ENCODE measurements around the gene ALDH7A1. TPM values are rescaled to one million over a fixed set of nuclear protein-coding genes. Genes with fewer than 3 reads are reported as not detected.
"Not testable (repeated sequence)": the region's sequence is repeated elsewhere in the genome, so short reads cannot be mapped to it uniquely, and the experiment has no call there.

ALDH7A1 gene
- total RNA-seq, 1 experiment from 2014 or later, result 176 TPM

DNA sequence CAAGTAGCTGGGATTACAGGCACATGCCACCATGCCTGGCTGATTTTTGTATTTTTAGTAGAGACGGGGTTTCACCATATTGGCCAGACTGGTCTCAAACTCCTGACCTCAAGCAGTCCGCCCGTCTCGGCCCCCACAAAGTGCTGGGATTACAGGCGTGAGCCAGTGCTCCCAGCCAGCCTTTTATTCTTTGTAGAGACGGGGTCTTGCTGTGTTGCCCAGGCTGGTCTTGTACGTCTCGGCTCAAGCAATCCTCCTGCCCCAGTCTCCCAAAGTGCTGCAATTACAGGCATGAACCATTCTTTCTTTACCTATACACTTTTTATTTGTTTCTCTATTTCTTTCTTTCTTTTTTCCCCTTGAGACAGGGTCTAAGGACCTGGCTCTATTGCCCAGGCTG is 22.6 kb upstream of the ALDH7A1 start:
- ATAC-seq; DNase-seq (ENCODE audit: low spot score); CTCF ChIA-PET; H3K9me3 Mint-ChIP-seq; H3K4me1 Mint-ChIP-seq; H3K27me3 Mint-ChIP-seq (ENCODE audit: low read depth); H3K27ac Mint-ChIP-seq; H3K4me3 Mint-ChIP-seq; POLR2A ChIA-PET: not testable (repeated sequence)
- H3K36me3 Mint-ChIP-seq, result peaks cover 52% of the 10 kb centered on the region
- TF ChIP-seq ZNF121 (CRISPR knock-in tag; IDR thresholded peaks at IDR 0.05), result 0 out of 2 replicates have a peak, but pooled peaks have one; percentile 28

GRCh38 chr5:126615286-126615685 is 20.3 kb upstream of the ALDH7A1 start:
- no peak for TF ChIP-seq TEAD4 (CRISPR knock-in tag; IDR thresholded peaks at IDR 0.05)
- no peak for TF ChIP-seq ATF1 (CRISPR knock-in tag; IDR thresholded peaks at IDR 0.05)
- TF ChIP-seq MYBL2 (CRISPR knock-in tag; IDR thresholded peaks at IDR 0.05), result no peak
- TF ChIP-seq GTF2I (CRISPR knock-in tag; conservative IDR thresholded peaks at IDR 0.05), result no peak
- TF ChIP-seq SOX15 (CRISPR knock-in tag; IDR thresholded peaks at IDR 0.05), result no peak
- TF ChIP-seq CDX4 (CRISPR knock-in tag; IDR thresholded peaks at IDR 0.05; ENCODE audit: borderline replicate concordance), result no peak
- TF ChIP-seq ZNF396 (CRISPR knock-in tag; IDR thresholded peaks at IDR 0.05; ENCODE audit: borderline replicate concordance), result no peak
- no peak for TF ChIP-seq AR (CRISPR knock-in tag; IDR thresholded peaks at IDR 0.05)
- TF ChIP-seq, protein P1, sequence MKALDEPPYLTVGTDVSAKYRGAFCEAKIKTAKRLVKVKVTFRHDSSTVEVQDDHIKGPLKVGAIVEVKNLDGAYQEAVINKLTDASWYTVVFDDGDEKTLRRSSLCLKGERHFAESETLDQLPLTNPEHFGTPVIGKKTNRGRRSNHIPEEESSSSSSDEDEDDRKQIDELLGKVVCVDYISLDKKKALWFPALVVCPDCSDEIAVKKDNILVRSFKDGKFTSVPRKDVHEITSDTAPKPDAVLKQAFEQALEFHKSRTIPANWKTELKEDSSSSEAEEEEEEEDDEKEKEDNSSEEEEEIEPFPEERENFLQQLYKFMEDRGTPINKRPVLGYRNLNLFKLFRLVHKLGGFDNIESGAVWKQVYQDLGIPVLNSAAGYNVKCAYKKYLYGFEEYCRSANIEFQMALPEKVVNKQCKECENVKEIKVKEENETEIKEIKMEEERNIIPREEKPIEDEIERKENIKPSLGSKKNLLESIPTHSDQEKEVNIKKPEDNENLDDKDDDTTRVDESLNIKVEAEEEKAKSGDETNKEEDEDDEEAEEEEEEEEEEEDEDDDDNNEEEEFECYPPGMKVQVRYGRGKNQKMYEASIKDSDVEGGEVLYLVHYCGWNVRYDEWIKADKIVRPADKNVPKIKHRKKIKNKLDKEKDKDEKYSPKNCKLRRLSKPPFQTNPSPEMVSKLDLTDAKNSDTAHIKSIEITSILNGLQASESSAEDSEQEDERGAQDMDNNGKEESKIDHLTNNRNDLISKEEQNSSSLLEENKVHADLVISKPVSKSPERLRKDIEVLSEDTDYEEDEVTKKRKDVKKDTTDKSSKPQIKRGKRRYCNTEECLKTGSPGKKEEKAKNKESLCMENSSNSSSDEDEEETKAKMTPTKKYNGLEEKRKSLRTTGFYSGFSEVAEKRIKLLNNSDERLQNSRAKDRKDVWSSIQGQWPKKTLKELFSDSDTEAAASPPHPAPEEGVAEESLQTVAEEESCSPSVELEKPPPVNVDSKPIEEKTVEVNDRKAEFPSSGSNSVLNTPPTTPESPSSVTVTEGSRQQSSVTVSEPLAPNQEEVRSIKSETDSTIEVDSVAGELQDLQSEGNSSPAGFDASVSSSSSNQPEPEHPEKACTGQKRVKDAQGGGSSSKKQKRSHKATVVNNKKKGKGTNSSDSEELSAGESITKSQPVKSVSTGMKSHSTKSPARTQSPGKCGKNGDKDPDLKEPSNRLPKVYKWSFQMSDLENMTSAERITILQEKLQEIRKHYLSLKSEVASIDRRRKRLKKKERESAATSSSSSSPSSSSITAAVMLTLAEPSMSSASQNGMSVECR (CRISPR knock-in tag; IDR thresholded peaks at IDR 0.05; ENCODE audit: borderline replicate concordance), result no peak
- TF ChIP-seq RORB (CRISPR knock-in tag; IDR thresholded peaks at IDR 0.05), result no peak
- no peak overlapping the region for H3K4me3 Mint-ChIP-seq
- ChIA-PET POLR2A (interaction anchor here (0.6 kb wide), 2 partner anchors 162 to 299 kb away, joined by 3 to 4 read pairs; no protein-coding TSS in a partner anchor), CTCF (interaction anchor here (1.3 kb wide), 1 partner anchor 15 kb away, joined by 5 read pairs; the partner anchor contains the start of gene PHAX)
- no peaks in the 10 kb centered on the region for H3K9me3 Mint-ChIP-seq
- H3K4me1 Mint-ChIP-seq, result peaks cover 3% of the 10 kb centered on the region; the same call in 1 of the 2 replicates
- no peaks in the 10 kb centered on the region for H3K27me3 Mint-ChIP-seq (ENCODE audit: low read depth)
- peaks cover 60% of the 10 kb centered on the region for H3K36me3 Mint-ChIP-seq
- ATAC-seq, result no peak
- no peak overlapping the region for H3K27ac Mint-ChIP-seq
- no peak for DNase-seq (ENCODE audit: low spot score)

- peaks cover 55% of the 10 kb centered on the region for H3K36me3 Mint-ChIP-seq
- no peak overlapping the region for H3K4me3 Mint-ChIP-seq
- no peaks in the 10 kb centered on the region for H3K27me3 Mint-ChIP-seq (ENCODE audit: low read depth)
- H3K4me1 Mint-ChIP-seq, result no peaks in the 10 kb centered on the region
- POLR2A ChIA-PET, result no interaction called here
- H3K9me3 Mint-ChIP-seq, result no peaks in the 10 kb centered on the region
- DNase-seq (ENCODE audit: low spot score), result no peak
- TF ChIP-seq E2F1 (CRISPR knock-in tag; IDR thresholded peaks at IDR 0.05) (no peak), NFATC4 (CRISPR knock-in tag; IDR thresholded peaks at IDR 0.05) (no peak), ZNF512 (CRISPR knock-in tag; IDR thresholded peaks at IDR 0.05; ENCODE audit: borderline replicate concordance) (no peak)
- ATAC-seq, result no peak
- H3K27ac Mint-ChIP-seq, result no peak overlapping the region
- CTCF ChIA-PET, result no interaction called here
These were observed 19.0 kb upstream of the ALDH7A1 start for GRCh38 chr5:126613941-126614592.

All from WTC11 (cell line).